ENCODE results near the gene USP13. TPM values are rescaled to one million over a fixed set of nuclear protein-coding genes. Genes with fewer than 3 reads are reported as not detected.

The USP13 gene
- total and polyA plus RNA-seq, 2 of the 4 experiments (the other 2 are of a cell fraction), result 9.2 to 18.1 TPM

- no peak overlapping the region for H4K5ac ChIP-seq (ENCODE audit: low read depth, low read length)
- H2BK5ac ChIP-seq (ENCODE audit: low read depth, low read length, poor library complexity, severe bottlenecking), result no peak overlapping the region
- dilution Hi-C loops (cut with HindIII; ENCODE audit: low sequenced_read_pairs, unreplicated experiment), result no loop called here
- no peak overlapping the region for H3K9ac ChIP-seq (ENCODE audit: low read depth, low read length)
- H2AK9ac ChIP-seq (replicated peaks; ENCODE audit: low read depth, low read length, poor library complexity), result no peak overlapping the region
- no peak for ATAC-seq (ENCODE audit: low read depth)
- BruUV-seq (replicated peaks), result no TSS peak
- H2BK20ac ChIP-seq (ENCODE audit: low read depth, low read length), result no peak overlapping the region
- H4K20me1 ChIP-seq (ENCODE audit: insufficient read depth, low read length), result no peaks in the 10 kb centered on the region
- no peak overlapping the region for H3K4me2 ChIP-seq (ENCODE audit: low read depth, low read length)
- no peak overlapping the region for H2BK120ac ChIP-seq (ENCODE audit: low read depth, low read length)
- TF ChIP-seq SMC3 (IDR thresholded peaks at IDR 0.05; ENCODE audit: low read depth, low read length) (no peak), MXI1 (IDR thresholded peaks at IDR 0.05; ENCODE audit: borderline replicate concordance, low read depth, low read length) (no peak), CHD1 (IDR thresholded peaks at IDR 0.05; ENCODE audit: low read depth, low read length) (no peak), MAZ (IDR thresholded peaks at IDR 0.05; ENCODE audit: borderline replicate concordance, low read depth, low read length) (no peak), RAD21 (IDR thresholded peaks at IDR 0.05; ENCODE audit: low read length) (no peak), RFX5 (IDR thresholded peaks at IDR 0.05; ENCODE audit: low read depth, low read length) (no peak), CEBPB (IDR thresholded peaks at IDR 0.05; ENCODE audit: low read depth, low read length) (no peak), NFE2L2 (IDR thresholded peaks at IDR 0.05; ENCODE audit: low read depth, low read length) (no peak), POLR2A (IDR thresholded peaks at IDR 0.05; ENCODE audit: low read depth, low read length) (no peak), USF2 (IDR thresholded peaks at IDR 0.05; ENCODE audit: low read depth, low read length) (no peak), FOS (IDR thresholded peaks at IDR 0.05; ENCODE audit: low read depth, low read length) (no peak), RCOR1 (IDR thresholded peaks at IDR 0.05; ENCODE audit: insufficient replicate concordance, low read length) (no peak)
- no peak overlapping the region for H4K8ac ChIP-seq (ENCODE audit: low read depth in 2 of 2, low read length in 2 of 2)
- H3K14ac ChIP-seq (replicated peaks; ENCODE audit: low read depth, low read length), result no peak overlapping the region
- no peak overlapping the region for H4K91ac ChIP-seq (ENCODE audit: insufficient read depth, low read depth, low read length)
- no peak overlapping the region for H3K4ac ChIP-seq (ENCODE audit: low read depth, low read length)
- no peak overlapping the region for H3K18ac ChIP-seq (ENCODE audit: low read depth, low read length)
- H3K56ac ChIP-seq (ENCODE audit: extremely low read depth, insufficient read depth, low read length), result no peak overlapping the region
- H3K4me1 ChIP-seq (ENCODE audit: control insufficient read depth, insufficient read depth, low read length), result no peaks in the 10 kb centered on the region
- no peaks in the 10 kb centered on the region for H3K36me3 ChIP-seq (ENCODE audit: control insufficient read depth, insufficient read depth, low read length)
- no peak for DNase-seq
- intact Hi-C loops (cut with micrococcal nuclease), result no loop called here
- H3K4me3 ChIP-seq (ENCODE audit: insufficient read depth, low read depth, low read length), result no peak overlapping the region
- ChIA-PET POLR2A (ENCODE audit: unreplicated experiment) (no interaction called here), CTCF (interaction anchor here (2.1 kb wide), 1 partner anchor 14 kb away, joined by 7 read pairs; no protein-coding TSS in a partner anchor)
- no peak overlapping the region for H2AFZ ChIP-seq (replicated peaks; ENCODE audit: low read length, poor library complexity)
- no peak overlapping the region for H2AK5ac ChIP-seq (ENCODE audit: low read depth, low read length)
- no peaks in the 10 kb centered on the region; the same call in none of the 2 replicates for H3K27me3 ChIP-seq (ENCODE audit: control insufficient read depth, insufficient read depth, low read length)
- H2BK15ac ChIP-seq (ENCODE audit: low read depth, low read length), result no peak overlapping the region
- no CpG with 5 or more reads among the region's 6 CpGs for WGBS, 2 experiments (ENCODE audit: extremely low coverage in 2 of 2, insufficient read length in 1 of 2)
- H3K23ac ChIP-seq (ENCODE audit: low read depth, low read length), result no peak overlapping the region
- H3K79me1 ChIP-seq (ENCODE audit: low read depth in 1 of 2, low read length in 2 of 2), result no peaks in the 10 kb centered on the region
- no peak overlapping the region for H3K27ac ChIP-seq (ENCODE audit: insufficient read depth, low read length)
- in situ Hi-C loops (cut with MboI; ENCODE audit: low sequenced_read_pairs), result no loop called here
- no peaks in the 10 kb centered on the region for H3K9me1 ChIP-seq (ENCODE audit: insufficient read depth, low read length)
- no peaks in the 10 kb centered on the region for H3K9me3 ChIP-seq (ENCODE audit: control insufficient read depth, insufficient read depth, low read length)
These were observed 172.8 kb downstream of the USP13 start for GRCh38 chr3:179825527-179826246.
